ENCODE measurements around the gene KSR1. TPM values are rescaled to one million over a fixed set of nuclear protein-coding genes. Genes with fewer than 3 reads are reported as not detected.

KSR1 gene
- total RNA-seq, 1 experiment from 2014 or later: 88.9 TPM

GRCh38 chr17:27512511-27513346, 56.5 kb downstream of the KSR1 start:
- no peaks in the 10 kb centered on the region for H3K27me3 ChIP-seq (replicated peaks; ENCODE audit: control insufficient read depth, insufficient read depth, low read length)
- BruUV-seq (replicated peaks): no TSS peak
- no peak overlapping the region for H3K4me3 Mint-ChIP-seq (ENCODE audit: unreplicated experiment)
- H3K36me3 Mint-ChIP-seq (ENCODE audit: insufficient read depth, unreplicated experiment): peaks cover 6% of the 10 kb centered on the region
- ChIA-PET POLR2A (interaction anchor here (0.8 kb wide), 1 partner anchor 45 kb away, joined by 4 read pairs; no protein-coding TSS in a partner anchor), CTCF (interaction anchor here (1.0 to 1.1 kb wide), 2 partner anchors 57 to 87 kb away, joined by 3 to 4 read pairs; partner anchors contain the start of gene KSR1)
- no peaks in the 10 kb centered on the region for H3K27me3 Mint-ChIP-seq (ENCODE audit: insufficient read depth, unreplicated experiment)
- no peak for DNase-seq
- no peak overlapping the region for H3K4me3 ChIP-seq (ENCODE audit: low read depth, low read length)
- 0 out of 2 replicates have a peak, but pooled peaks cover 3% of the 10 kb centered on the region for H3K9me3 ChIP-seq
- peaks cover 7% of the 10 kb centered on the region for H3K4me1 Mint-ChIP-seq (ENCODE audit: low read depth, unreplicated experiment)
- peaks cover 8% of the 10 kb centered on the region for H3K9me3 Mint-ChIP-seq (ENCODE audit: unreplicated experiment)
- intact Hi-C loops (cut with micrococcal nuclease; ENCODE audit: unreplicated experiment): no loop called here
- H3K4me1 ChIP-seq: peaks cover 17% of the 10 kb centered on the region
- no peaks in the 10 kb centered on the region for H3K36me3 ChIP-seq (ENCODE audit: control insufficient read depth, insufficient read depth, low read length)
- no peak overlapping the region for H3K27ac Mint-ChIP-seq (ENCODE audit: unreplicated experiment)
- TF ChIP-seq CTCF (IDR thresholded peaks at IDR 0.05; ENCODE audit: insufficient read depth in 1 of 2, low read depth in 1 of 2, low read length in 1 of 2, severe bottlenecking in 1 of 2, unreplicated experiment in 1 of 2): no peak

GRCh38 chr17:27513849-27514248, 57.6 kb downstream of the KSR1 start:
- H3K27me3 Mint-ChIP-seq (ENCODE audit: insufficient read depth, unreplicated experiment): no peaks in the 10 kb centered on the region
- peaks cover 6% of the 10 kb centered on the region for H3K36me3 Mint-ChIP-seq (ENCODE audit: insufficient read depth, unreplicated experiment)
- Histone ChIP-seq H3K4me3 (ENCODE audit: low read depth, low read length) (no peak overlapping the region), H3K27me3 (replicated peaks; ENCODE audit: control insufficient read depth, insufficient read depth, low read length) (no peaks in the 10 kb centered on the region), H3K4me1 (peaks cover 11% of the 10 kb centered on the region), H3K36me3 (ENCODE audit: control insufficient read depth, insufficient read depth, low read length) (no peaks in the 10 kb centered on the region), H3K9me3 (0 out of 2 replicates have a peak, but pooled peaks cover 3% of the 10 kb centered on the region)
- ChIA-PET CTCF (no interaction called here), POLR2A (interaction anchor here (0.8 kb wide), 1 partner anchor 46 kb away, joined by 4 read pairs; no protein-coding TSS in a partner anchor)
- no peak for DNase-seq
- intact Hi-C loops (cut with micrococcal nuclease; ENCODE audit: unreplicated experiment): no loop called here
- no peak overlapping the region for H3K4me3 Mint-ChIP-seq (ENCODE audit: unreplicated experiment)
- no peak for TF ChIP-seq CTCF (IDR thresholded peaks at IDR 0.05; ENCODE audit: insufficient read depth in 1 of 2, low read depth in 1 of 2, low read length in 1 of 2, severe bottlenecking in 1 of 2, unreplicated experiment in 1 of 2)
- no peak overlapping the region for H3K27ac Mint-ChIP-seq (ENCODE audit: unreplicated experiment)
- peaks cover 7% of the 10 kb centered on the region for H3K4me1 Mint-ChIP-seq (ENCODE audit: low read depth, unreplicated experiment)
- peaks cover 8% of the 10 kb centered on the region for H3K9me3 Mint-ChIP-seq (ENCODE audit: unreplicated experiment)
- no TSS peak for BruUV-seq (replicated peaks)

- peaks cover 6% of the 10 kb centered on the region for H3K36me3 Mint-ChIP-seq (ENCODE audit: insufficient read depth, unreplicated experiment)
- intact Hi-C loops (cut with micrococcal nuclease; ENCODE audit: unreplicated experiment): no loop called here
- DNase-seq: no peak
- Histone ChIP-seq H3K36me3 (ENCODE audit: control insufficient read depth, insufficient read depth, low read length) (no peaks in the 10 kb centered on the region), H3K27me3 (replicated peaks; ENCODE audit: control insufficient read depth, insufficient read depth, low read length) (no peaks in the 10 kb centered on the region), H3K9me3 (0 out of 2 replicates have a peak, but pooled peaks cover 3% of the 10 kb centered on the region), H3K4me3 (ENCODE audit: low read depth, low read length) (no peak overlapping the region), H3K4me1 (peaks cover 5% of the 10 kb centered on the region; the same call in 1 of the 2 replicates)
- no TSS peak for BruUV-seq (replicated peaks)
- peaks cover 8% of the 10 kb centered on the region for H3K9me3 Mint-ChIP-seq (ENCODE audit: unreplicated experiment)
- H3K4me3 Mint-ChIP-seq (ENCODE audit: unreplicated experiment): no peak overlapping the region
- ChIA-PET POLR2A (no interaction called here), CTCF (no interaction called here)
- peaks cover 7% of the 10 kb centered on the region for H3K4me1 Mint-ChIP-seq (ENCODE audit: low read depth, unreplicated experiment)
- no peak overlapping the region for H3K27ac Mint-ChIP-seq (ENCODE audit: unreplicated experiment)
- no peaks in the 10 kb centered on the region for H3K27me3 Mint-ChIP-seq (ENCODE audit: insufficient read depth, unreplicated experiment)
- no peak for TF ChIP-seq CTCF (IDR thresholded peaks at IDR 0.05; ENCODE audit: insufficient read depth in 1 of 2, low read depth in 1 of 2, low read length in 1 of 2, severe bottlenecking in 1 of 2, unreplicated experiment in 1 of 2)
Observed at GRCh38 chr17:27514595-27515413, 58.6 kb downstream of the KSR1 start.

Measured in Caco-2 (cell line).